GM13976 (cell line): ENCODE data around the gene AGR3.

Experiments
- DNase-seq: peaks from one replicate; pipeline ENCODE4 v3.0.0; 2012; ENCODE audit warnings: low spot score
- in situ Hi-C: fragments of 300-500 bp; cut with MboI; formaldehyde crosslinking; loops from one replicate; pipeline ENCODE4 v1.12.0; 2022; ENCODE audit warnings: low sequenced_read_pairs, mixed read lengths, inconsistent platforms; ENCODE audit not compliant: unreplicated experiment
- TF ChIP-seq, protein P1 (sequence below): IDR thresholded peaks from 2 replicates; pipeline ENCODE4 v1.5.1; 2012; ENCODE audit warnings: borderline replicate concordance, mild to moderate bottlenecking; ENCODE audit not compliant: insufficient read depth; ENCODE audit errors: extremely low read depth, missing control alignments, control extremely low read depth

AGR3 gene

DNA sequence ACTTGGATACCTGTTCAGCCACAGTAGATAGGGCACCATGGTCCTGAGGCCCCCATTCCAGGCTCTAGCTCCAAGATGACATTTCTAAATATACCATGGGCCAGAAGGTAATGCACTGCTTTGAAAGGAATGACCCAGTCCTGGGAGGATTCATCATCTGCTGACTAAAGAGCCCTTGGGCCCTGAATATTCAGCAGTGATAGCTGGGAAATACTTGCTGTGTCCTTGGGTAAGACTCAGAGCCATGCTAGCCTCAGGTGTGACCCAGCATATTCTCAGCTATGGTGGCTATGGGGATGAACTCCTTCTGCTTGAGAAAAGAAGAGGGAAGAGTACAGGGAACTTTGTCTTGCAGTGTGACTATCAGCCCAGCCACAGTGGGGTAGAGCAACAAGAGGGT lies 55.7 kb downstream of the AGR3 start:
- no peak for DNase-seq
- TF ChIP-seq, protein P1, sequence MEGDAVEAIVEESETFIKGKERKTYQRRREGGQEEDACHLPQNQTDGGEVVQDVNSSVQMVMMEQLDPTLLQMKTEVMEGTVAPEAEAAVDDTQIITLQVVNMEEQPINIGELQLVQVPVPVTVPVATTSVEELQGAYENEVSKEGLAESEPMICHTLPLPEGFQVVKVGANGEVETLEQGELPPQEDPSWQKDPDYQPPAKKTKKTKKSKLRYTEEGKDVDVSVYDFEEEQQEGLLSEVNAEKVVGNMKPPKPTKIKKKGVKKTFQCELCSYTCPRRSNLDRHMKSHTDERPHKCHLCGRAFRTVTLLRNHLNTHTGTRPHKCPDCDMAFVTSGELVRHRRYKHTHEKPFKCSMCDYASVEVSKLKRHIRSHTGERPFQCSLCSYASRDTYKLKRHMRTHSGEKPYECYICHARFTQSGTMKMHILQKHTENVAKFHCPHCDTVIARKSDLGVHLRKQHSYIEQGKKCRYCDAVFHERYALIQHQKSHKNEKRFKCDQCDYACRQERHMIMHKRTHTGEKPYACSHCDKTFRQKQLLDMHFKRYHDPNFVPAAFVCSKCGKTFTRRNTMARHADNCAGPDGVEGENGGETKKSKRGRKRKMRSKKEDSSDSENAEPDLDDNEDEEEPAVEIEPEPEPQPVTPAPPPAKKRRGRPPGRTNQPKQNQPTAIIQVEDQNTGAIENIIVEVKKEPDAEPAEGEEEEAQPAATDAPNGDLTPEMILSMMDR = no peak
- in situ Hi-C loops = no loop called here

DNA sequence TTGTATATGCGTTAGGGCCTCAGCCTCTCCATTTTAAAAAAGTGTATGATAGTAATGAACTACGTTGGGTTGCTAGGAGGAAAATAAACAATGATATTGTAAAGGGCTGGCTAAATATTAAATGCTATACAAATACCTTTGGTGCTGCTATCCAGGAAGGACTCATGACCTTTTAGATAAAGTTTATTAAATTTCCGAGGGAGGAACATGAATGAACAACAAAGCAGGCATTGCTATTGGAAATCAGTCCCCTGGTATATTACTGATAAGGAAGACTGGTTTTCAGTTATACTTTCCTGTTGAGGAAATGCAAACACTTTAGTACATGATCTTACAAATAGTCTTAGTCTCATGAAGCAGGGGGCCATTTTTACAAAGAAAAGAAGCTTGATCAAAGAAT lies 59.8 kb downstream of the AGR3 start:
- in situ Hi-C loops = no loop called here
- TF ChIP-seq, protein P1 = no peak
- DNase-seq = no peak

DNA sequence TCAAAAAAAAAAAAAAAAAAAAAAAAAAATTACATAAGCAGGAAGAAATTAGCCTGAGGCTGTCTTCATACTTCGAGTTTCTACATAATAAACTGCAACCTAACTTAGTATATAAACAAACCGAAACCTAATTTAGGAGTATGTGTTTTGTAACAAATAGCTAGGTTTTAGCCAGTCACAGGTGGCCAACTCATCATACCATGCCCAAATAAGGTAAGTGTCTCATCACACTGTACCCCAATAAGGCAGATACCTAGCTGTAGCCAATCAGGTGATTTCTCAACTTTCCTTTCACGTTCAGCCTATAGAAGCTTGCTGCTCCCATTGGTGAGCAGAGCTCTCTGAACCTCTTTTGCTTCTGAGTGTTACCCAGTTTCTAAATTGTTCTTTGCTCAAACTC lies 63.1 kb downstream of the AGR3 start:
- TF ChIP-seq, protein P1 = no peak

DNA sequence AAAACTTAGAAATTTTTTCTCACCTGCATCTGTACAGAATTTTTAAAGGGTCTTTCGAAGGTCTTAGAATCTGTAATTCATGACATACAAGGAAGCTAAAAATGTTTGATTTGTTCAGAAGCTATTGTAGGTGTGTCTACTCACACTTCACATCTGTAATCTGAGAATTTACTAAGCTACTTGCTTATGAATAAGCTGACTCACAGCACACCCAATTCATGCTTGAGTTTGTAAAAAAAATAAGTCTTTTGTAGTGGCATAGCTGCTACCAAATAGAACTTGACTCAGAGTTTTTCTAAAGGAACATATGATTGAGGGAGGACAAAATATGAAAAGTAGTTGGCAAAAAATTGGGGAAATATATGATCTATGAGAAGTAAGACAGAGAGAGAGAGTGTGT lies 64.2 kb downstream of the AGR3 start:
- in situ Hi-C loops = no loop called here
- TF ChIP-seq, protein P1 = no peak
- no peak for DNase-seq

More for the DNA sequence above, 63.1 kb downstream of the AGR3 start:
- in situ Hi-C loops = no loop called here
- DNase-seq = no peak

DNA sequence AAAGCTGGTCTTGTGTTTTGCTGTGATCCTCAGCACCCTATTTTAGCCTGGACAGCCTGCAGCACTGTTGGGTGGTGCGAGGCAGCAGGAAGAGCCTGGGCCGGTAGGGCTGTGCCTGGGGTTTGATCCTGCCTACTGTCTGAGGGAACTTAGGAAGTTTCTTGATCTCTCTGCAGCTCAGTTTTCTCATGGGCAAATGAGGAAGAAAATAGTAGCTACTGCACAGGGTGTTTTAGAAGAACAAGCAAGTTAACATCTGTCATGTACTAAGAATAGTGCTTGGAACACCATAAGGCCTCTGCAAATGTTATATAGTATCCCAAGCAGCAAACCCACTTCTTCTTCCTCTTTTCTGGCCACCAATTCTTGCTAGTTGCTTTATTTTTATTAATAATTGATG lies 65.0 kb downstream of the AGR3 start:
- DNase-seq = no peak
- TF ChIP-seq, protein P1 = no peak
- in situ Hi-C loops = no loop called here

DNA sequence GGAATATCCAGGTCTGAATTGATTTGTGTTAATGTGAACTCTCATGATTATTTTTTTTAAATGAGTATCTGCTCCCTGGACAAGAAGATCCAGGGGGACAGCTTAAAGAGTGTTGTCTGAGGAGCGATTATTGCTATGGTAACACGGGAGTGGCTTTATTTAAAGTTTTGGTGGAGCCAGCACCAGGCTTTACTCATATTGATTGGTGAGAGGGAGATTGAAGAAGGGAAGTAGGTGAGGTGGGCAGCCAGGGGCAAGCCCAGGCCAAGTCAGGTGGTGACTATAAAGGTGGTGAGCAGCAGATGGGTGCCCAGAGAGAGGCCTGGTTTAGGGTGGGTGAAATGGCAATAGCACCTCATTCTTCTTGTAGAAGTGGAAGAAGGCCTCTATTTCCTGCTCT lies 66.8 kb downstream of the AGR3 start:
- in situ Hi-C loops = no loop called here
- TF ChIP-seq, protein P1 = no peak
- DNase-seq = no peak

DNA sequence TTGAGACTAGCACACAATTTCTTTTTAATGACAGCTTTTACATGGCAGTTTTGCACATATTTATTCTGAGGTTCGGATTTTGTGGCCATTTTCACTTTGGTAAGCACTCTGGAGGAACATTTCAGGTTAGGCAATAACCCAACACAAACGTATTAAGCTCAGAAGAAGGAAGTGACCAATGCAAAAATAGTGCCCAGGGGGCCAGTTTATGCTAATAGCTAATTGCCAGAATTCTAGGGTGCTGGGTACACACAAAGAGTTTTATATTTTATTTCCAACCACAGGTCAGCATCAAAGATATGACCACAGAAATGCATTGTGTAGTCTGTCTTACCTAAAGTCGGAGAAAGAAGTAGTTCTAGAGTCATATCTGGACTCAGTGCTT lies 68.6 kb downstream of the AGR3 start:
- in situ Hi-C loops = no loop called here
- DNase-seq = no peak
- TF ChIP-seq, protein P1 = no peak
